ENCODE results near the gene ZNF827. TPM values are rescaled to one million over a fixed set of nuclear protein-coding genes. Genes with fewer than 3 reads are reported as not detected.

ZNF827 gene
- total RNA-seq, 1 donor from 2014 or later, result 21.2 TPM

DNA sequence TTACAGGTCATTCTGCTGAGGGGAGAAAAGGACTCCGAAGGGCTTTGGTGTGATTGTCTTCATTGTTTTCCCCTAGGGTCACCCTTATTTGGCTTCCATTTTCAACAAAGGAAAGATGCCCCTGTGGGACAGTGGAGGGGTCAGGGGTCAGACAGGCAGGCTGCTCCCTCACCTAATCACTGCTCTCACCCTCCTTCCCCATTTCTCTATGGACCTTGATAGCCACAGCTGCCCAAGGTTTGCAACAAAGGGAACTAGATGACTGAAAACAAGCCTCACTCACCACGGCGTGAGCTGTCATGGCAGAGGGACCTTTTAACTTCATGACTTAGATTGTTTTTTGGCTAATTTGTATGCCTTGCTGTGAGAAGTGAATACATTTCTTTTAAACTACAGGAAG is 218.0 kb downstream of the ZNF827 start:
- Mint-ChIP-seq H3K36me3 (ENCODE audit: low read depth) (no peaks in the 10 kb centered on the region), H3K4me3 (no peak overlapping the region), H3K9me3 (peaks cover 8% of the 10 kb centered on the region), H3K4me1 (peaks cover 24% of the 10 kb centered on the region), H3K27me3 (ENCODE audit: low read depth) (no peaks in the 10 kb centered on the region), H3K27ac (ENCODE audit: unreplicated experiment) (peak overlapping the region; percentile 94)
- TF ChIP-seq CTCF (conservative IDR thresholded peaks at IDR 0.05), result no peak
- no peak for DNase-seq (ENCODE audit: low read depth, low spot score)

DNA sequence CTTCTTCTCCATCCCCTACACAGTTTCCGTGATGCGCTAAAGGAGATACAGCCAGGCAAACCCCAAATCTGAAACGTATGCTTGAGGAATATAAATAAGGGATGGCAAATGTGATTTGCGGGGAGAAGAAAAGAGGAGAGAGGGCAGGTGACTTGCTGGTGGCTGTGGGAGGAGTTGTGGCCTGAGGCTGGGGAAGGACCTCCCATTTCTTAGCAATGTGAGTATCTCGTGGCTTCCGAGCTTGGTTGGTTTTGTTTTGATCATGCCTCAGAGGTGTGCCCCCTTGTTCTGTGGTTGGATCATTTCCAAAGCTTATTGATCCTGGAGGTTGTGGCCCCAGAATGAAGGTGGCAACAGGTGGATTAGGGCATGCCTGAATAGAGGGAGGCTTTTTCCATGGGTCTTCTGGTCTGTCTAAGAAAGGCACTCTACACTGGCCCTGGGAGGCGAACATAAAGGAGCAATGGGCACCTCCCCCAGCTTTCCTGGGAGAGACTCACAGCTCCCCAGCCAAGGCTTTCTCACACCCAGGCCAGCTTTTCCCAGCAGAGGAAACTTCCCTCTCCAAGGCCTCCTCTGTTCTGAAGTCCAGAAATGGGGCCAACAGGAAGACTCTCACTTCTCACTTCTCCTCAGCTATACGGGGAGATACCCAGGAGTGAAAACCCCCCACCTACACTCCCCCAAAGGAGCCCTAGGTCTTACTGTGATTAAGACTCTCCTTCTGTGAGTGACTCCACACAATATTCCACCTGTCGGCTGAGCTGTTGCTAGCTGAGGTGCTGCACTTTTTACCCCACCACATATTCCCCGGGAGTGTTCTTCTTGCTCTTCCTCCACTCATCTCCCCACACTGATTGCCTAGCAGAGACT is 218.6 kb downstream of the ZNF827 start:
- H3K9me3 Mint-ChIP-seq, result peaks cover 8% of the 10 kb centered on the region
- no peaks in the 10 kb centered on the region for H3K36me3 Mint-ChIP-seq (ENCODE audit: low read depth)
- no peak overlapping the region for H3K4me3 Mint-ChIP-seq
- peaks cover 24% of the 10 kb centered on the region for H3K4me1 Mint-ChIP-seq
- TF ChIP-seq CTCF (conservative IDR thresholded peaks at IDR 0.05), result no peak
- peak overlapping the region; percentile 94 for H3K27ac Mint-ChIP-seq (ENCODE audit: unreplicated experiment)
- no peak for DNase-seq (ENCODE audit: low read depth, low spot score)
- no peaks in the 10 kb centered on the region for H3K27me3 Mint-ChIP-seq (ENCODE audit: low read depth)

GRCh38 chr4:145716661-145717200 is 221.9 kb downstream of the ZNF827 start:
- Mint-ChIP-seq H3K4me1 (peaks cover 24% of the 10 kb centered on the region), H3K27ac (ENCODE audit: unreplicated experiment) (no peak overlapping the region), H3K36me3 (ENCODE audit: low read depth) (no peaks in the 10 kb centered on the region), H3K27me3 (ENCODE audit: low read depth) (no peaks in the 10 kb centered on the region), H3K9me3 (peaks cover 7% of the 10 kb centered on the region), H3K4me3 (no peak overlapping the region)
- no peak for TF ChIP-seq CTCF (conservative IDR thresholded peaks at IDR 0.05)
- DNase-seq (ENCODE audit: low read depth, low spot score), result no peak

GRCh38 chr4:145716200-145716599 is 222.4 kb downstream of the ZNF827 start:
- Mint-ChIP-seq H3K36me3 (ENCODE audit: low read depth) (no peaks in the 10 kb centered on the region), H3K27ac (ENCODE audit: unreplicated experiment) (no peak overlapping the region)
- TF ChIP-seq CTCF (conservative IDR thresholded peaks at IDR 0.05), result no peak

GRCh38 chr4:145709843-145710242 is 228.8 kb downstream of the ZNF827 start:
- H3K27ac Mint-ChIP-seq (ENCODE audit: unreplicated experiment), result no peak overlapping the region
- no peaks in the 10 kb centered on the region for H3K4me1 Mint-ChIP-seq
- H3K9me3 Mint-ChIP-seq, result peaks cover 7% of the 10 kb centered on the region
- H3K4me3 Mint-ChIP-seq, result no peak overlapping the region
- no peaks in the 10 kb centered on the region for H3K36me3 Mint-ChIP-seq (ENCODE audit: low read depth)
- no peaks in the 10 kb centered on the region for H3K27me3 Mint-ChIP-seq (ENCODE audit: low read depth)
- no peak for DNase-seq (ENCODE audit: low read depth, low spot score)
- no peak for TF ChIP-seq CTCF (conservative IDR thresholded peaks at IDR 0.05)

More at GRCh38 chr4:145716200-145716599, 222.4 kb downstream of the ZNF827 start:
- no peak for DNase-seq (ENCODE audit: low read depth, low spot score)
- Mint-ChIP-seq H3K4me3 (no peak overlapping the region), H3K27me3 (ENCODE audit: low read depth) (no peaks in the 10 kb centered on the region), H3K9me3 (peaks cover 5% of the 10 kb centered on the region), H3K4me1 (peaks cover 20% of the 10 kb centered on the region)
